Measurements from ENCODE around the gene C21orf58. TPM values are rescaled to one million over a fixed set of nuclear protein-coding genes. Genes with fewer than 3 reads are reported as not detected.

Gene C21orf58
- total RNA-seq, 1 donor from 2014 or later, result 0.53 TPM

DNA sequence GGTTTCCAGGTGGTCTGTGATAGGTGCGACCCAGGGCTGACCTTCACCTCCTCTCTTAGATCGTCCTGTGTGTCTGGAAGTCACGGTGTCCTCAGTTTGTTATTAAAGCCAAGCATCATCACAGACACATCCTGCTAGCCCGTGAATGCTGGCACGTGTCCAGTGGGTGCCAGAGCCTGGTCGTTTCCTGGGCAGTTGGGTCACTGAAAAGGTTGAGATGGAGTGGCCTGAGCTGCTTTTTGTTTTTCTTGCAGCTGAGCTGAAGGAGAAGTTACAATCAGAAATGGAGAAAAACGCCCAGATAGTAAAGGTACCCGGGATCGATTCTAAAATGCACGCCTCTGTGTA is 23.5 kb upstream of the C21orf58 start:
- TF ChIP-seq, protein P1, sequence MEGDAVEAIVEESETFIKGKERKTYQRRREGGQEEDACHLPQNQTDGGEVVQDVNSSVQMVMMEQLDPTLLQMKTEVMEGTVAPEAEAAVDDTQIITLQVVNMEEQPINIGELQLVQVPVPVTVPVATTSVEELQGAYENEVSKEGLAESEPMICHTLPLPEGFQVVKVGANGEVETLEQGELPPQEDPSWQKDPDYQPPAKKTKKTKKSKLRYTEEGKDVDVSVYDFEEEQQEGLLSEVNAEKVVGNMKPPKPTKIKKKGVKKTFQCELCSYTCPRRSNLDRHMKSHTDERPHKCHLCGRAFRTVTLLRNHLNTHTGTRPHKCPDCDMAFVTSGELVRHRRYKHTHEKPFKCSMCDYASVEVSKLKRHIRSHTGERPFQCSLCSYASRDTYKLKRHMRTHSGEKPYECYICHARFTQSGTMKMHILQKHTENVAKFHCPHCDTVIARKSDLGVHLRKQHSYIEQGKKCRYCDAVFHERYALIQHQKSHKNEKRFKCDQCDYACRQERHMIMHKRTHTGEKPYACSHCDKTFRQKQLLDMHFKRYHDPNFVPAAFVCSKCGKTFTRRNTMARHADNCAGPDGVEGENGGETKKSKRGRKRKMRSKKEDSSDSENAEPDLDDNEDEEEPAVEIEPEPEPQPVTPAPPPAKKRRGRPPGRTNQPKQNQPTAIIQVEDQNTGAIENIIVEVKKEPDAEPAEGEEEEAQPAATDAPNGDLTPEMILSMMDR (IDR thresholded peaks at IDR 0.05; ENCODE audit: insufficient read depth, low read length, severe bottlenecking), result no peak
- Histone ChIP-seq H3K27me3 (ENCODE audit: control insufficient read depth, insufficient read depth, low read length) (no peaks in the 10 kb centered on the region), H3K4me3 (ENCODE audit: low read depth, low read length) (no peak overlapping the region), H3K36me3 (ENCODE audit: control insufficient read depth, insufficient read depth, low read length) (peaks cover 16% of the 10 kb centered on the region)
- FAIRE-seq (peak; percentile 40), DNase-seq (ENCODE audit: low read depth) (no peak)

DNA sequence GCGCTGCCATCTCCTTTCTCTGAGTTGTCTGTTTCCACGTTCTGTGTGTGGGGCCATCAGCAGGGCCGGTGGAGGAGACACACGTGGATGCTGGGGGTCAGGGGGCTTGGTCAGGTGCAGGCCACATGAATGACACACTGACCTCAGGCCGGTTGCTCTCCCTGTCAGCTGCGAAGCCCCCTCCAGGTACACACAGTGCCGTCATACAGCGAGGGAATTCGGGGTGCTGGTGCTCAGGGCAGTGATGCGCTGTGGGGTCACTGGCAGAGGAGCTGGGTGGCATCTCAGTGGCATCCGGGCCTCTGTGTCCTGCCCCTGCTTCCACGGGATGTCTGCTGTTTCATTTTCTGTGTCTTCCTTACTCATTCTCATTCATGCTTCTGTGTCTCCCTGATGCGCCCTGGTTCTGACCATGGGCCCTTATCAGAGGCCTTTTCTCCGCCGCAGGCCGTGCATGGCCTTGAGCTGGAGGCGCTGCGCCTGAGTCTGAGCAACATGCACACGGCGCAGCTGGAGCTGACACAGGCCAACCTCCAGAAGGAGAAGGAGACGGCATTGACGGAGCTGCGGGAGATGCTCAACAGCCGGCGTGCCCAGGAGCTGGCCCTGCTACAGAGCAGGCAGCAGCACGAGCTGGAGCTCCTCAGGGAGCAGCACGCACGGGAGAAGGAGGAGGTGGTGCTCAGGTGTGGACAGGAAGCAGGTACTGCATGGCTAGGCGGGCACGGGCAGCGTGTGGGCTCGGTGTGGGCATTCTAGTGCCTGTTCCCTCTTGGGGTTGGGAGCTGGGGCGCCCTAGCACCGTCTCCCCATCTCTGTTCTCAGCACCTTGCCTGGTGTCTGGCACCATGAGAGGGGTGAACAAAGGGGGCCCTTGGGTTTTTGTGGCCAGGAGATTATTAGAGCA is 22.9 kb upstream of the C21orf58 start:
- no peak for DNase-seq (ENCODE audit: low read depth)
- Histone ChIP-seq H3K36me3 (ENCODE audit: control insufficient read depth, insufficient read depth, low read length) (peaks cover 15% of the 10 kb centered on the region), H3K4me3 (ENCODE audit: low read depth, low read length) (no peak overlapping the region), H3K27me3 (ENCODE audit: control insufficient read depth, insufficient read depth, low read length) (no peaks in the 10 kb centered on the region)
- TF ChIP-seq, protein P1 (IDR thresholded peaks at IDR 0.05; ENCODE audit: insufficient read depth, low read length, severe bottlenecking), result no peak
- peak; percentile 81 for FAIRE-seq

DNA sequence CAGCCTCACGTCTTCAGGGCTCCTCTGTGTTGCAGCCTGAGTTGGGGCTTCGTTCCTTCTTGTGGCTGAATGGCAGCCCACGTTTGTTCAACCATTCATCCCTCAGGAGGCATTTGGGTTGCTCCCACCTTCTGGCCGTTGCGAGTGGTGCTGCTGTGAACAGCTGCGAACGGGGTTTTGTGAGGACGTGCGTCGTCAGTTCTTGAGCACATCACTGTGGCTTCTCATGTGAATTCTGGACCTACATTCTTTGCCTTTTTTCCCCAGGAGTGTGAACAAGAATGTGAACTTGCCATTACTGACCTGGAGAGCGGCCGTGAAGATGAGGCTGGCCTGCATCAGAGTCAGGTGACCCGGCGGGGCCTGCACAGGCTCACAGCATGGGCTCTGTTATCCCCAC is 22.2 kb upstream of the C21orf58 start:
- TF ChIP-seq, protein P1 (IDR thresholded peaks at IDR 0.05; ENCODE audit: insufficient read depth, low read length, severe bottlenecking), result no peak
- FAIRE-seq (no peak), DNase-seq (ENCODE audit: low read depth) (no peak)
- no peaks in the 10 kb centered on the region for H3K27me3 ChIP-seq (ENCODE audit: control insufficient read depth, insufficient read depth, low read length)
- H3K4me3 ChIP-seq (ENCODE audit: low read depth, low read length), result no peak overlapping the region
- peaks cover 15% of the 10 kb centered on the region for H3K36me3 ChIP-seq (ENCODE audit: control insufficient read depth, insufficient read depth, low read length)

DNA sequence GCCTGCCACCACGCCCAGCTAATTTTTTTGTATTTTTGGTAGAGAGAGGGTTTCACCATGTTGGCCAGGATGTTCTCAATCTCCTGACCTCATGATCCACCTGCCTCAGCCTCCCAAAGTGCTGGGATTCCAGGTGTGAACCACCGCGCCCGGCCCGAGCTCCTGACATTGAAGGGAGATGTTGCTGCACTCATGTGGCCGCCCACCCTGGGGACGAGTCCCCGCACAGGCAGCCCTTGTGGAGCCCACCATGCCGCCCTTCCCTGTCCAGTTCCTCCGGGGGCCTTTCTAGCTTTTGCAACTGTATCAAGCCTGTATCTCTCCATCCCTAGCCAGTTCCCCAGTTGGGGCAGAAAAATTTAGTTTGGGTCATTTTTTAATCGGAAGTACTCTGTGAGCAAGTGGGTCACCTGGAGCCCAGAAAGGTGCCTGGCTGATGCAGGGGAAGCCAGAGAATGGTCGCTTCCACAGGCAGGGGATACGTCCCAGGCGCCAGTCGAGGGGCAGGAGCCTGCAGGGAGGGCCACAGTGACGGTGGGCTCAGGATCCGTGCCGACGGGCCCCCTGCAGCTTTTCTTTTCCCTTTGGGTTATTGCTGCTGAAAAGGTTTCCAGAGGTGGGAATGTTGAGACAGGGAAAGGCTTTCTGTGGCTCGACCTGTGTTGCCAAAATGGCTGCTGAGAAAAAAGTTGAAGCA is 20.7 kb upstream of the C21orf58 start:
- H3K4me3 ChIP-seq (ENCODE audit: low read depth, low read length), result no peak overlapping the region
- FAIRE-seq, result no peak
- H3K27me3 ChIP-seq (ENCODE audit: control insufficient read depth, insufficient read depth, low read length), result no peaks in the 10 kb centered on the region
- H3K36me3 ChIP-seq (ENCODE audit: control insufficient read depth, insufficient read depth, low read length), result peaks cover 10% of the 10 kb centered on the region
- no peak for DNase-seq (ENCODE audit: low read depth)
- TF ChIP-seq, protein P1 (IDR thresholded peaks at IDR 0.05; ENCODE audit: insufficient read depth, low read length, severe bottlenecking), result no peak

DNA sequence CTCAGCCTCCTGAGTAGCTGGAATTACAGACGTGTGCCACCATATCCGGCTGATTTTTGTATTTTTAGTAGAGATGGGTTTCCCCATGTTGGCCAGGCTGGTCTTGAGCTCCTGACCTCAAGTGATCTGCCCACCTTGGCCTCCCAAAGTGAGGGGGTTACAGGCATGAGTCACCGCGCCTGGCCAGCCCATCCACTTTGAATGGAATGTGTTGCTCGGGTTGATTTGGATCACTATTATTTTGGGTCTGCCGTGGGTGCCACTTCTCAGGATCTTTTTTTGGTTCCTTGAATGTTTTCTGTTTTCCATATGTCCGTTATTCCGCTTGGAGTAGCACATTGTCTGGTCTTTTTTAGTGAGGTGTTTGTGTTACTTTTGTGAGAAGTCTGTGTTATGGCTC is 17.3 kb upstream of the C21orf58 start:
- no peak for FAIRE-seq
- TF ChIP-seq, protein P1 (IDR thresholded peaks at IDR 0.05; ENCODE audit: insufficient read depth, low read length, severe bottlenecking), result no peak
- no peak overlapping the region for H3K4me3 ChIP-seq (ENCODE audit: low read depth, low read length)
- H3K36me3 ChIP-seq (ENCODE audit: control insufficient read depth, insufficient read depth, low read length), result peaks cover 3% of the 10 kb centered on the region
- DNase-seq (ENCODE audit: low read depth), result no peak
- H3K27me3 ChIP-seq (ENCODE audit: control insufficient read depth, insufficient read depth, low read length), result no peaks in the 10 kb centered on the region
